HG02885 (cell line): Measurements from ENCODE around the gene SOBP.

Experiments
- ATAC-seq: cut with Tn5 transposase; IDR thresholded peaks from one replicate; pipeline ENCODE4 v1.9.1; 2021; ENCODE audit warnings: mild to moderate bottlenecking; ENCODE audit not compliant: unreplicated experiment, poor library complexity

The SOBP gene

DNA sequence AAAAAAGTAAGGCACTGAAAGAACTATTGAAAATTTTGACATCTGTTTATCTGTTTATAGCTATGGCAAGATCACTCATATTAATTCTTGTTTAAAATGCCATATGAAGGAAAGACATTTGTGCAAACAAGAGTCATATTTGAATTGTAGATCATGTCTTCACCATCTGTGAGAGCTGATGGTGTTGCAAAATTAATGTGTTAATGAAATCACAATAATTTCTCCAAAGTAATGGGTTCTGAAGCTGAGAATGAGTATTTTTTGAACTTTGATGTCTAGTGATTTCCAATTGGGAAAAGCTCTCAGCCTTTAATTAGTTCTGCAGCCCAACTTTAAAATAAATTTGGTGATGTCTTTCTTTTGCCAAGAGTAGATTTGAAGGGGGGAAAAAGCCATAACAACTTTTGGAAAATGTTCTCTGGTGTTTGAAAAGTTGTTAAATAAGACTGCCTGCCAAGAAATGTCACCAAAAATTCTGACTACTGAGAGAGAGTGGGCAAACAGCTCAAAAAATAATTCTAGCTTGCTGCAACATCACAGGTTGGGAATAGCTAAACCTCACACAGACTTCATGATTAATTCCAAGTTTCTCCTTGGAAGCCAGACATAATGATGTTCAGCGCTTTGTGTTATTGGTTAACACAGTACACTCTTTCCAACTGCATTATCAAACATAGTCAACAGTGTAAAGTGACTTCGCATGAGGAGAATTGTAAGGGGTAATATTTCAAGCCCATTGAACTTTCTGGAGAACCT lies 142.6 kb downstream of the SOBP start:
- no peak for ATAC-seq

DNA sequence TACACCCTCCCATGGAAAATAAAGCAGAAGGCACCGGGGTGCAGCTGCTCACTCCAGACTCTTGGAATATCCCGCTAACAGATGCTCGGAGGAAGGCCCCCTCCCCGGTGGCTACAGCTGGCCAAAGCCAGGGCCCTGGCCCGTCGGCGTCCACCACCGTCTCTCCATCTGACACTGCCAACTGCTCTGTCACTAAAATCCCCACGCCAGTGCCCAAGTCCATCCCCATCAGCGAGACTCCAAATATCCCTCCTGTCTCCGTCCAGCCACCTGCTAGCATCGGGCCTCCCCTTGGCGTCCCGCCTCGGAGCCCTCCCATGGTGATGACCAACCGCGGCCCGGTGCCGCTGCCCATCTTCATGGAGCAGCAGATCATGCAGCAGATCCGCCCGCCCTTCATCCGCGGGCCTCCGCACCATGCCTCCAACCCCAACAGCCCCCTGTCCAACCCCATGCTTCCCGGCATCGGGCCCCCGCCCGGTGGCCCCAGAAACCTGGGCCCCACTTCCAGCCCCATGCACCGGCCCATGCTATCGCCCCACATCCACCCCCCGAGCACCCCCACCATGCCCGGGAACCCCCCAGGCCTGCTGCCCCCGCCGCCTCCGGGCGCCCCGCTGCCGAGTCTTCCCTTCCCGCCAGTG lies 143.9 kb downstream of the SOBP start:
- no peak for ATAC-seq

DNA sequence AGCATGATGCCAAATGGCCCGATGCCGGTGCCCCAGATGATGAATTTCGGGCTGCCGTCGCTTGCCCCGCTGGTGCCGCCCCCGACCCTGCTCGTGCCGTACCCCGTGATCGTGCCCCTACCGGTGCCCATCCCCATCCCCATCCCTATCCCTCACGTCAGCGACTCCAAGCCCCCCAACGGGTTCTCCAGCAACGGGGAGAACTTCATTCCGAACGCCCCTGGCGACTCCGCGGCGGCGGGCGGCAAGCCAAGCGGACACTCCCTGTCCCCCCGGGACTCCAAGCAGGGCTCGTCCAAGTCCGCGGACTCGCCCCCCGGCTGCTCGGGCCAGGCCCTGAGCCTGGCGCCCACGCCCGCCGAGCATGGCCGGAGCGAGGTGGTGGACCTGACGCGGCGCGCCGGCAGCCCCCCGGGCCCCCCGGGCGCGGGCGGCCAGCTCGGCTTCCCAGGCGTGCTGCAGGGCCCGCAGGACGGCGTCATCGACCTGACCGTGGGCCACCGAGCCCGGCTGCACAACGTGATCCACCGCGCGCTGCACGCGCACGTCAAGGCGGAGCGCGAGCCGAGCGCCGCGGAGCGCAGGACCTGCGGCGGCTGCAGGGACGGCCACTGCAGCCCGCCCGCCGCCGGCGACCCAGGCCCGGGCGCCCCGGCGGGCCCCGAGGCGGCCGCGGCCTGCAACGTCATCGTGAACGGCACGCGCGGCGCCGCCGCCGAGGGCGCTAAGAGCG lies 144.6 kb downstream of the SOBP start:
- no peak for ATAC-seq

DNA sequence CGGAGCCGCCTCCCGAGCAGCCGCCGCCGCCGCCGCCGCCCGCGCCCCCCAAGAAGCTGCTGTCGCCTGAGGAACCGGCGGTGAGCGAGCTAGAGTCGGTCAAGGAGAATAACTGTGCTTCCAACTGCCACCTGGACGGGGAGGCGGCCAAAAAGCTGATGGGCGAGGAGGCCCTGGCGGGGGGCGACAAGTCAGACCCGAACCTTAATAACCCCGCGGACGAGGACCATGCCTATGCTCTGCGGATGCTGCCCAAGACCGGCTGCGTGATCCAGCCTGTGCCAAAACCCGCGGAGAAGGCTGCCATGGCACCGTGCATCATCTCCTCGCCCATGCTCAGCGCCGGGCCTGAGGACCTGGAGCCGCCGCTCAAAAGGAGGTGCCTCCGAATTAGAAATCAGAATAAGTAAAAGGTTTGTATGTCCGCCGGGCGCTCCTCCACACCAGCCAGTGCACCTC lies 145.2 kb downstream of the SOBP start:
- no peak for ATAC-seq

DNA sequence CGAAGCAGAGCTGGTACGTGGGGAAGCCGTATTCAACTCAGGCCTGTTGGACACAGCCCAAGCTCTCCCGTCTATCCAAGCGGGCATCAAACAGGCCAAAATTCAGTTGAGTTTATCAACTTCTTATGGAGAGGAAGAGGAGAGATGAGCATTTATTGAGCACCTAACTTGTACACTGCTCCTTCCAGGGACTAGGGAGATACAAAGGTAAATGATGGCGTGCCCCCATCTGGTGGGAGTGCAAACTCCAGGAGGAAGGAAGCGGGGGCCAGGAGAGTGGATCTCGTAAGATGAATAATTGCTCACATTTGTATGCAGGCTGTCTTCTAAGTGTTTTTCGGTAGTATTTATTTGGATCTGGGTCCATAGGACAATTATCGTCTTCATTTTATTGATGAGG lies 146.6 kb downstream of the SOBP start:
- ATAC-seq, result no peak

DNA sequence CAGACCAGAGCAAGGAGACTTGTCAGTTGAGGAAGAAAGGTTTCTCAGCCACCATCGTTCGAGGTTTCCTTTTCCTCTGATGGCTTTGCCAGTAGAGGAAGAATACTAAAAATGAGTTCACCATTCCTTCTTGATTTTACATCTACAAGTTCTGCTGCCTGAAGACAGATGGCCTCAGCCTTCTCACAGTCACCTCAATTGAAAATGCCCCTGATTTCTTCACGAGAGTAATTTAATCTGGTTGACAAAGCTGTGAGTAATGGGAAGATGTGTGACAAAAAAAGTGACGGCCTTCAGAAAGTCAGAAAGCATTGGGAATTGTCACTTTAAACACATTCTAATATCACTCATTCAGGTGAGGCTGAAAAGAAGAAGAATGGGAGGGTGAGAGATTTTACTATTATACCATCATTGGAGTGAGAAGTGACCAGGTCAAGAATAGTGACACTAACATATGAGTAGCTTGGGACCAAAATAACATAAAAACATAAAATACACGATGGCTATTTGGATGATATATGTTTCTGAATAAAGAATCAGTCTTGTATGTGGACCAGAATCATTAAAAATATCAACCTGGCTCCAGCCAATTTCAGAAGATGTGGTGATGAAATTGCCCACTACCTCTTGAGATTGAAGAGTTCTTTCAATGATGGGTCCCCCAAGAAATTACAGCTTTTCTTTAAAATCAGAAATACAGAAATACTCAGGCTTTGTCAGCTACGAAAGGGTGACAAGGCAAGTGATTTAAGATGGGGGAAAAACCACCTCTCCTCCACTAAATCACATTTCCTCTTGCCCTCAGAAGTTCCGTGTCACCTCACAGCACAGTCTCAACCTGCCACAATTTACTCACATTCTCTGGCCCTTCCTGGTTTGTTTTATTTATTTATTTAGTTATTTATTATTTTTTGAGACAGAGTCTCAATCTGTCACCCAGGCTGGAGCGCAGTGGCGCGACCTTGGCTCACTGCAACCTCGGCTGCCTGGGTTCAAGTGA lies 147.7 kb downstream of the SOBP start:
- no peak for ATAC-seq

DNA sequence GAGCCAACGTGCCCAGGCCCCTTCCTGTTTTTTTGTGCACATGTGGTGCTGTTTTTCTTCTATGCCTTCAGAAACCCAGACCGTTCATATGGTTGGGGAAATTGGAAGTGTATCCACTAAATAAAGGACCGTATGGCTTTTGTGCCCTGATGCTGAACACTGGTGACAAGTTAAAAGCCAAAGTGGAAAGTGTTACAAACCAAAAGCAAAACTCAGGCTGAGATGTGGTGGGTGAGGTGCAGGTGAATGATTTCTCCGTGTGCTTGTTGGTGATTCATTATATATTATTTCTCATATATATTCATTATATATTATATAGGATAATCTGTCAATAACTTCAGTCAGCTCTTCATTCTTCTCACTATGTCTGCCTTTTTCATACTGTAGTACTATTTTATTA lies 148.6 kb downstream of the SOBP start:
- ATAC-seq, result no peak

DNA sequence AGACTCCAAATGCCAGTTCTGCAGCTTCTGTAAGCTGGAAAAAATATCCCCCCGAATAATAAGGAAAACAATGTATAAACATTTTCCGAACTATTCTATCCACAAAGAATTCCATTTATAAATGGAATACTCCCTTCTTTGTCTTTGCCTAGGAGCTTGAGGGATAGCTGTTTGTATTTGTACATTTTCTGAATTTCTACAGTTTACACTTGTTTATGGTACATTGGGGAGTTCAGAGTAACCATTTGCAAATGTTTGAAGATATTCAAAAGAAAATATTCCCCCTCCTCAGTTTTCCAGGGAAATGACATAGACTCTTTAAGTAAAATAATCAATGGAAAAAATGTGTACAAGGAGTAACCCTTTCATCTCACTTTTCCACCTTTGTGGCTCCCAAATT lies 149.6 kb downstream of the SOBP start:
- ATAC-seq, result no peak

DNA sequence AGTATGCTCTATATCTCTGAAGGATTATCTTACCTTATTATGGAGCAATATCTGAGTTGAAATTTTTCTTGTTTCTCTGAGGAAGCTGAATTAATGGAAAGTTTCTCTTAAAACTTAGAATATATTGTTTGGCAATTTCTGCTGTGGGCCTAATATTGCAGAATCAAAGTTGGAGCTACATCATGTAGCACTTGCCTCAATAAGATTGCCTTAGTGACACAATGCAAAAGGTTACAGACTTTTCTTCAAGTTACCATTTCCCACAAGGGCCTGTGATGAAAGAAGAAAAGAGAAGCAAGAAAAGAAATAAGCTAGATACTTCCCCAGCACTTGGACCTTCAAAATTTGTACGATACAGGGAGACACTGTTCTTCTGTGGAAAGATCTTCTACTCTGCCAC lies 151.2 kb downstream of the SOBP start:
- no peak for ATAC-seq

DNA sequence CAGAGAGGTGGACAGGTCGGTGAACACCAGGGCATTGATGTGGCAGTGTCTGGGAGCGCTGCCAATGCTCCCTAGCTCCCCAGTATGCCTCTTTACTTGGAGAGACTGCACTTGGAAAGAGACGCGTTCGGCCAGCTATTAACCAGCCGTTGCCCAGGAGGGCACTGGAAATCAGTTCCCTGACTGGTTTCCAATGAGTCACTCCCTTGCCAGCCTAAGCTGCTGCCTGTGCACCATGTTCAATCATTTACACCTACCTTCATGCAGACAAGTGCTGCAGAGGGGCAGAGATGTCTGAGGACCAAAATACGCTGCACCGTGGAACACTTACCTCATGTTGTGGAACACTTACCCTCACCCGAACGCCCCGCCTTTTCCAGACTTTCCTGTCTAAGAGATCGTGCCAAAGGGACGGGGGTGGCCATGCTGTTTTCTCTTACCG lies 151.6 kb downstream of the SOBP start:
- no peak for ATAC-seq

DNA sequence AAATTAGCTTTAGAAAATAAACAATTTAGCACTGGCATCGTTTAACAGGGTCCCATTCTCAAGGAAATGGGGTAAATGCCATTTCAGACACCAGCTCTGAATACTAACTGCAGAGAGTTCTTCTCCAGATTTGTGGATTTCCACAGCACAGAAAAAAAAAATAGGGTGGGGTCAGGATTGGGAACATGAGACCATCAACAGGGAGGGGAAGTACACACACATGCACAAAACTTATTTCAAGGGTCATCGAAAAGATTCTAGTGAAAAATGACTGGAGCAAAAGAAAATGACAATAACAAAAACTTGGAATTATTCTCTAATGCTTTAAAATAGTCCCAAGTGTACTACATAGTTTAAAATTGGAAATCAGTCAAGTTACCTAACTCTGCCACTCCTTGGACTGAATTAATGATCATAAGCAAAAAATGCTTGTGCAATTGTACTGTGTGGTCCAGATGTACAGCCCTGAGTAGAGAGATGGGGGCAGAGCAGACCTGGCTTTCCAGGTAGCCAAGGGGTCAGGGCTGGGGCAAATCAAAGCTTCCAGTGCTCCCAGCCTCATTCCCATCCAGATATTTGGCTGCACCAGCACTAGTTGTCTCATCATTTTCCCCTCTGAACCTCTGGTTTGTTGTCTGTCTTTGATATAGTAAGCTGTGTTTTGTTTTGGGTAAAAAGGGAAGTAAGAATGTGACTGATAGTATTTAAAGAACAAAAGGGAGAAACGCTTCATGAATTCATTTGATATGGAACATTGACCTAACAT lies 152.4 kb downstream of the SOBP start:
- peak; percentile 74 for ATAC-seq

DNA sequence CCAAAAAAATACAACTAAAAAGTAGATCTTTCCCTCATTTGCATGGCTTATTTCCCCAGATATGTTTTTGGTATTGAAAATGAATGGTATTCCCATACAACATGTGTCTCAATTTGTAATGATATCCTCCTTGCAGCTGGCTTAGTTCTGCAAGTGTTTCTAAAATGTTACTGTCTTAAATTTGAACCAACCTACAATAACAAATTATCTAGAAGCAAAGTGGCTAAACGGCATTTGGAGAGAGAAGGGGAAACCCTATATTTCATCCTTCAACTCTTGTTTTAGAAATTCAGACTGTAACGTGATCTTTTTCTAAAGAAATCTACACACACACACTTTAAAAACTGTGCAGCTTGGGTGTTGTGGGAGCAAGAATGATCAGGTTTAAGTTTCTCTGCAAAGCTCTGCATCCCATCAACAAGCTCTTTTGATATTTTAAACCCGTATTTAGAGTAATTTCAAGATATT lies 153.0 kb downstream of the SOBP start:
- ATAC-seq, result no peak

DNA sequence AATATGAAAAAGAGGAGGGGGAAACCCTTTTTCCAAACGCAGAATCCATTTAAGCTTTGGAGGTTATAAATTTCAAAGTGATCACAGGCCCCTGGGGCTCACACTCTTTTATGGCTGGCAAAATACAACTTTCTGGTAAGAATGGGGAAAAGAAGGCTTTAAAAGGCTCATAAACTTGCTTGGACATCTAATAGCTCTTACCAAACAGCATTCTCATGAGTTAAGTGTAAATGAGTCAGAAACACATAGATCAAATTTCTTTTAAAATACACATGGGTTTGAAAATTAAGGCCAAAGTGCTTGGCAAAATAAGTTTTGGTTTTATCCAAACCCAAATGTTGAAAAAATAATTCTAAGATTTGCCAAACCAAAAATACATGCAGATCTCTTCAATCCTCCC lies 154.6 kb downstream of the SOBP start:
- no peak for ATAC-seq

DNA sequence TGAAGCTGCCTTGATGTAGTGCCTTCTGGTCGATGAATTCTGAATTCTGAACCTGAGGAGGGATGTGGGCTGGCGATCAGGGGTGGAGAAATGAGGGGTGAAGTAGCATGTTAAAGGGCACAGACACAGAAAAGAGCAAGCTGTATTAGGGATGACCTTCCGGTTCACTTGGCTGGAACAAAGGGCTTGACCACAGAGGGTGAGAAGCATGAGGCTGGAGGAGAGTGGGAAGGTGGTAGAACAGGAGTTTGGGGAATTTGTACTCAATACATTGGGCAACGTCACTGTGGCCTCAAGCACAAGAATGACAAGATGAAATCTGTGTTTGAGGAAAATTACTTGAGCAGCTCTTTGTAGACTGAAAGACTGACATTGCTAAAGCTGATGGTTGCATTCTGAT lies 155.8 kb downstream of the SOBP start:
- no peak for ATAC-seq

DNA sequence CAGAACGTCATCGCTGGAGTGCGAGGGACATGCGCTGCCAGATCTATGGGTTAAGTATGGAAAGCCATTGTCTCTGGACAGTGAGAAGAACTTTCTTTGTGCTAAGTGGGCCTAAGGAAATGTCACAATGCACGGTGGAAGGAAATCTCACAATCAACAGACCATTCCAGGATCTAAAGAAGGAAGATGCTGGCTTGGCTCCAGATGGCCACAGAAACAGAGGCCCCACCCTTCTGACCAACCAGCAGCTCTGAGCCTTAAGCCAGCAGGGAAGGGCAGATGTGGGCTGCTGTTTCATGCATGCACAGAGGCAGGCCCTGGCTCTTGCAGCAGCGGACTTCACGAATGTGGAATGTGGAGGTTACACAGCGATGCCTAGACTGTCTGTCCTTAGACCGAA lies 156.3 kb downstream of the SOBP start:
- no peak for ATAC-seq

DNA sequence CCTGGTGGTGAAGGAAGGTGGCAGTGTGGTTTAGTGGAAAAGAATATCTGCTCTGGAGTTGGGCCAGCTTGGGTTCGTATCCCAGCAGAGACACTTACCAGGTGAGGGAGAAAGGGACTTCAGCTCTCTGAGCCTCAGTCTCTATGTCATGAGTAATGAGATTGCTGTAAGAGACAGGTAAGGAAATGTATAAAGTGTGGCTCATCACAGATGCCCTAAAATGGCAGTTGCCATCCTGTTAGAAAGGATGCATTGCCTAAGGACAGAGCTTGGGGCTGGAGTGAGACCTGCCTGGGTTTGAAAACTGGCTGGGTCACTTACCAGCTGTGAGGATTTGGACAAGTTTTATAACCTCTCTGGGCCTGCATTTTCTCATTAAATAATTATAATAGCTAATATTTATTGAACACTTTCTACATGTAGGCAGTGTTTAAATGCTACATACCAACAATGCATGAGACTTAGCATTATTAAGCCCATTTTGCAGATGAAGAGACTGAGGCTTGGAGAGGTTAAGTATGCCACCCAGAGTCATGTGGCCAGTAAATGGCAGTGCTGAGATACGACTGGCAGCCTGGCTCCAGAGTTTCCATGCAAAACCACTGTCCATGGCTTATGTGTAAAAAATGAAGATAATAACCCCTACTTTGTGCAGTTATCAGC lies 157.0 kb downstream of the SOBP start:
- no peak for ATAC-seq

DNA sequence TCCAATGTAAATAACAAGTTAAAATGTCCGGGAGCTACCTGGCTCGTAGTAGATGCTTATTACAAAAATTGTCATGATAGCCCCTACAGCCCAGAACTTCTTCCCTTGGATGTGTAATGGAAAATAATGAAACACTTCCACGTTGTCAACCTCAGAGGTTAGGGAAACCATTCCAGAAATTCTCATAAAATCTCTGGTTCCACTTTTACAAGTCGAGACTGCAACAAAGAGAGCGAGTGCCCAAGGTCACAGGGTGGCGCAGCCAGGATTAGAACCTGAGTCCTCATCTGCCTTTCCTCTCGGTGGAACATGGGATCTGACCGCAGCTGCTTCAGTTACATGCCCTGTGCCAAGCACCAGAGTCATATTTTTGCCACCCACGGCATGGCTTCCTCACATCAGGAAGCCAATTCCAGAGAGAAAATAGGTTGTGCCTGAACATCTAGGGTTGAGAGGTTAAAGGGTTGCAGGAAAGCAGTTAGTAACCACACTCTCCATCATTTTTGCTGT lies 157.6 kb downstream of the SOBP start:
- ATAC-seq, result no peak

DNA sequence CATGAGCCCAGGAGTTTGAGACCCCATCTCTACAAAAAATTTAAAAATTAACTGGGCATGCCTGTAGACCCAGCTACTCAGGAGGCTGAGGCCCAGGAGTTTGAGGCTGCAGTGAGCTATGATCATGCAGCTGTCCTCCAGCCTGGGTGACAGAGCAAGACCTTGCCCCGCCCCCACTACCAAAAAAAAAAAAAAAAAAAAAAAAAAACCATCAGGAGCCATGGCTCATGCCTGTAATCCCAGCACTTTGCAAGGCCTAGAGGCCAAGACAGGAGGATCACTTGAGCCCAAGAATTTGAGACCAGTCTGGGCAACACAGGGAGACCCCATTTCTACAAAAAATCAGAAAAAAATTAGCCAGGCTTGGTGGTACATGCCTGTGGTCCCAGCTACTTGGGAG lies 159.1 kb downstream of the SOBP start:
- no peak for ATAC-seq
